PC-9 (cell line): ENCODE data around the gene ANKZF1. TPM values are rescaled to one million over a fixed set of nuclear protein-coding genes. Genes with fewer than 3 reads are reported as not detected.
A peak's percentile ranks its signal among the peaks of the same experiment; 100 is the strongest.

ENCODE experiments used
- Bru-seq: library from RNA; stranded (reverse); fragments of 400-500 nt; gene quantifications from one replicate; lab custom pipeline; 2021; lab: Mats Ljungman, UMichigan
- BruChase-seq, 2 experiments: library from RNA; stranded (reverse); fragments of 400-500 nt; gene quantifications; one replicate each; lab custom pipeline; 2021; lab: Mats Ljungman, UMichigan
- BruUV-seq: library from RNA; stranded (reverse); fragments of 400-500 nt; replicated peaks from 2 replicates; lab custom pipeline; 2021; lab: Mats Ljungman, UMichigan
- CTCF ChIA-PET: fragments of 300-600 bp; sonication (Branson Sonifier 250); formaldehyde crosslinking; loops from one replicate; lab custom pipeline; 2022; ENCODE audit warnings: antibody characterized with exemption; lab: Charles Lee
- POLR2A ChIA-PET: fragments of 300-600 bp; sonication (Branson Sonifier 250); formaldehyde crosslinking; loops from one replicate; lab custom pipeline; 2022; ENCODE audit warnings: antibody characterized with exemption; ENCODE audit not compliant: unreplicated experiment; lab: Charles Lee
- DNase-seq, 2 experiments: peaks; one replicate each; pipeline versions ENCODE4 v3.0.0 to v3.0.0-alpha.2; 2015 to 2022; ENCODE audit warnings: mixed read lengths in 1 of 2
- H2AFZ ChIP-seq: fragments of 200-600 bp; sonication (generic); 2 replicates; pipeline ENCODE4 v1.8.1; 2017; ENCODE audit warnings: antibody characterized with exemption
- H3F3A ChIP-seq: fragments of 200-600 bp; sonication (generic); 2 replicates; pipeline ENCODE4 v1.8.1; 2017; ENCODE audit warnings: antibody characterized with exemption, mild to moderate bottlenecking, low read depth; ENCODE audit not compliant: insufficient read depth
- H3K27ac ChIP-seq: fragments of 200-600 bp; sonication (generic); 2 replicates; pipeline ENCODE4 v1.6.1; 2016; ENCODE audit warnings: mixed run types
- H3K27me3 ChIP-seq: fragments of 200-600 bp; sonication (generic); 2 replicates; pipeline ENCODE4 v1.6.1; 2016; ENCODE audit warnings: low read depth, mixed run types; ENCODE audit not compliant: insufficient read depth
- H3K36me3 ChIP-seq: fragments of 200-600 bp; sonication (generic); 2 replicates; pipeline ENCODE4 v1.6.1; 2016; ENCODE audit warnings: low read depth, mixed run types
- H3K4me1 ChIP-seq: fragments of 200-600 bp; sonication (generic); replicated peaks from 2 replicates; pipeline ENCODE4 v1.6.1; 2016; ENCODE audit warnings: mixed run types; ENCODE audit not compliant: insufficient read depth
- H3K4me2 ChIP-seq: fragments of 200-600 bp; sonication (generic); 2 replicates; pipeline ENCODE4 v1.6.1; 2017; ENCODE audit warnings: mixed run types
- H3K4me3 ChIP-seq: fragments of 200-600 bp; sonication (generic); 2 replicates; pipeline ENCODE4 v1.6.1; 2016; ENCODE audit warnings: mixed run types
- H3K79me2 ChIP-seq: fragments of 200-600 bp; sonication (generic); 2 replicates; pipeline ENCODE4 v1.6.1; 2017; ENCODE audit warnings: low read depth, mixed run types
- H3K9me2 ChIP-seq: fragments of 200-600 bp; sonication (generic); 2 replicates; pipeline ENCODE4 v1.8.1; 2017; ENCODE audit warnings: mild to moderate bottlenecking; ENCODE audit not compliant: insufficient read depth
- H3K9me3 ChIP-seq: fragments of 200-600 bp; sonication (generic); 2 replicates; pipeline ENCODE4 v1.8.1; 2016; ENCODE audit warnings: low read depth; ENCODE audit not compliant: insufficient read depth
- H4K20me1 ChIP-seq: fragments of 200-600 bp; sonication (generic); 2 replicates; pipeline ENCODE4 v1.8.1; 2017; ENCODE audit not compliant: insufficient read depth
- CTCF ChIP-seq: fragments of 200-600 bp; sonication (generic); conservative IDR thresholded peaks from 2 replicates; pipeline ENCODE4 v1.6.1; 2017; ENCODE audit warnings: mixed run types, antibody characterized with exemption, mild to moderate bottlenecking, moderate library complexity
- EZH2 ChIP-seq: fragments of 200-600 bp; sonication (generic); IDR thresholded peaks from 2 replicates; pipeline ENCODE4 v1.8.0; 2017; ENCODE audit warnings: antibody characterized with exemption, low read depth
- intact Hi-C: fragments of 100-400 bp; cut with micrococcal nuclease; formaldehyde crosslinking; loops from one replicate; pipeline ENCODE4 v1.10.0; 2022; ENCODE audit not compliant: unreplicated experiment
- long read RNA-seq: library from polyadenylated mRNA; stranded (forward); transcript quantifications from one replicate; pipeline ENCODE4 v2.0.0, GENCODE V29; 2022
- total RNA-seq: library from RNA; stranded (reverse); gene quantifications from 2 replicates; pipeline ENCODE4 v1.2.3, GENCODE V29; 2021

Gene ANKZF1
- total RNA-seq (62.2 and 65.1 TPM in 2 replicates), Bru-seq, nascent RNA (percentile 78 among the genes with signal in this experiment), BruChase-seq, experiment 1, labeled RNA remaining after a 2-hour chase (percentile 91 among the genes with signal in this experiment), BruChase-seq, experiment 2, labeled RNA remaining after a 6-hour chase (percentile 88 among the genes with signal in this experiment)
- long read RNA-seq, transcript ANKZF1-211 (11 exons, 3,245 nt): minor isoform, 5 of 60 reads
- long read RNA-seq, transcript ANKZF1-201 (14 exons, 2,579 nt): major isoform, 25 of 60 reads
- long read RNA-seq, partial matches to known transcripts: 4 of 60 reads
- long read RNA-seq, other reads (novel, unspliced or antisense): 26 of 60 reads

DNA sequence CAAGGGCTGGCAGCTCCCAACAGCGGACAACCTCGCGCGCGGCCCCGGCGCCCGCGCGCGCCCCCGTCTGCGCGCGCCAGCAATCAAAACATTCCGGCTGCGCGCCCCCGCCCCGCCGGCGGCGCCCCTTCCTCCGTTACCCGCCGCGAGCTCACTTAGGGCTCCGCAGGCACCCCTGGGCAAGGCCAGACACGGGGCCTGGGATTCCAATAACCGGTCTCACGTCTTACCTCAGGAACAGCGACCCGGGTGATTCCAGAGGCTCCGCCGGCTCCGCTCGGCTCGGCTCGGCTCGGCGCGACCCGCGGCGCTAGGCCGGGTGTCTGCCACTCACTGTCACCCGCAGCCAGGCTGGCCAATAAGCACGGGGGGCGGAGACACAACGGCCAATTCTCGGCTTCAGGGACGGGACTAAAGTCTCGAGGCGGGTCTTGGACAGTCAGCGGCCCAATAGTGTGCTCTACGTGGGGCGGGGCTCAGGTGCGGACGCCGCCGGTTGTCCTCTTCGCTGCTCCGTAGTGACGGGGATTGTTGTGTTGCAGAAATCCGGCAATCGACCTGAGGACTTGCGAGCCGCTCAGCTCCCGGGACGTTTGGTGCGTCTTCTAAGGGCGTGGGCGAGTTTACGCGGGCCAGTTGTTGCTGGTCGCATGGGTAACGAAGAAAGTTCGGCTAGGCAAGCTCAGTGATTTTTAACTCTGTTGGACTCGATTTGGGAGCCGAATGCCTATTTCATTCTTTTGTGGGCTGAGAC is at the start of gene ANKZF1, which contains the start of gene ATG9A:
TSS of gene ANKZF1 (plus strand) at position 502 of the 754 bp plus-strand sequence. CDS start 452 bp downstream, outside the sequence.
TSS of gene ATG9A (minus strand) at position 332 of the 754 bp plus-strand sequence. CDS start 1,612 bp downstream, outside the sequence.
- TF ChIP-seq CTCF: no peak
- no peak for TF ChIP-seq EZH2
- Histone ChIP-seq H3K36me3 (0 out of 2 replicates have a peak, but pooled peaks cover 22% of the 10 kb centered on the region), H3F3A (peaks cover 8% of the 10 kb centered on the region), H3K27me3 (no peaks in the 10 kb centered on the region), H3K4me3 (peak within 1 kb of the TSS; percentile 67), H3K4me1 (peaks cover 16% of the 10 kb centered on the region), H2AFZ (peak within 1 kb of the TSS; percentile 80), H3K9me2 (no peaks in the 10 kb centered on the region), H3K9me3 (no peaks in the 10 kb centered on the region), H3K27ac (peak within 1 kb of the TSS; percentile 77), H4K20me1 (no peaks in the 10 kb centered on the region; the same call in 1 of the 2 replicates), H3K79me2 (peaks cover 39% of the 10 kb centered on the region), H3K4me2 (peak within 1 kb of the TSS; percentile 97)
- BruUV-seq: no TSS peak
- peak; percentile 97 to 98 for DNase-seq
- ChIA-PET CTCF (interaction anchor here (1.3 to 1.4 kb wide), 2 partner anchors 58 to 66 kb away, joined by 3 to 5 read pairs; no protein-coding TSS in a partner anchor), POLR2A (interaction anchor here (0.6 to 1.2 kb wide), 5 partner anchors 20 to 54 kb away, joined by 3 to 19 read pairs (median 6); partner anchors contain the start of gene CNPPD1)
- intact Hi-C loops: loop anchor here (1.0 to 2.0 kb wide), 5 partner anchors 10 to 65 kb away; partner anchors contain the start of gene DNAJB2

GRCh38 chr2:219180961-219181360 is 48.6 kb upstream of the ANKZF1 start:
- peaks cover 14% of the 10 kb centered on the region; the same call in 1 of the 2 replicates for H3K36me3 ChIP-seq
- H3K9me3 ChIP-seq: no peaks in the 10 kb centered on the region
- DNase-seq: no peak
- intact Hi-C loops: no loop called here
- H3K4me2 ChIP-seq: no peak overlapping the region
- CTCF ChIA-PET: no interaction called here
- no peaks in the 10 kb centered on the region; the same call in 1 of the 2 replicates for H4K20me1 ChIP-seq
- TF ChIP-seq CTCF (no peak), EZH2 (no peak)
- H3K79me2 ChIP-seq: peaks cover 20% of the 10 kb centered on the region
- peaks cover 10% of the 10 kb centered on the region for H3K4me1 ChIP-seq
- H3F3A ChIP-seq: peaks cover 21% of the 10 kb centered on the region
- H2AFZ ChIP-seq: no peak overlapping the region
- H3K4me3 ChIP-seq: no peak overlapping the region
- no TSS peak for BruUV-seq
- H3K27ac ChIP-seq: no peak overlapping the region
- H3K9me2 ChIP-seq: no peaks in the 10 kb centered on the region
- POLR2A ChIA-PET: no interaction called here
- no peaks in the 10 kb centered on the region for H3K27me3 ChIP-seq

DNA sequence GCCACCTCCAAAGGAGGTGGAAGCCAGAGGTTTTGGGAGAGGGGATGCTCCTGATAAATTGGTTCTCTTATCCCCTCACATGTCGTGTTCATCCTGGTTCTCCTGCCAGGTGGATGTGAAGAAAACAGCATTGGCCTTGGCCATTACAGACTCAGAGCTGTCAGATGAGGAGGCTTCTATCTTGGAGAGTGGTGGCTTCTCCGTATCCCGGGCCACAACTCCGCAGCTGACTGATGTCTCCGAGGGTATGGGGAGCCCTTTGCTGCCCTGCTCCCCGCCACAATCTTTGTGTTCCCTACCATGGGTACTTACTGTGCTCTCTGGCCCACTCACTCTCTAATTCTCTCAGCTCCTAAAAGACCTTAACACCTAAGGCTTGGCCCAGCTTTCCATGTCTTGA is 48.1 kb upstream of the ANKZF1 start:
- Histone ChIP-seq H3K4me3 (no peak overlapping the region), H4K20me1 (no peaks in the 10 kb centered on the region; the same call in 1 of the 2 replicates), H3K4me1 (peaks cover 9% of the 10 kb centered on the region), H3K27me3 (no peaks in the 10 kb centered on the region), H3K27ac (no peak overlapping the region), H3F3A (peaks cover 16% of the 10 kb centered on the region), H3K9me2 (no peaks in the 10 kb centered on the region; the same call in 1 of the 2 replicates), H3K9me3 (no peaks in the 10 kb centered on the region), H2AFZ (no peak overlapping the region), H3K36me3 (peaks cover 14% of the 10 kb centered on the region; the same call in 1 of the 2 replicates), H3K79me2 (peaks cover 18% of the 10 kb centered on the region), H3K4me2 (no peak overlapping the region)
- ChIA-PET POLR2A (no interaction called here), CTCF (no interaction called here)
- TF ChIP-seq EZH2 (no peak), CTCF (no peak)
- intact Hi-C loops: no loop called here
- no TSS peak for BruUV-seq
- DNase-seq: no peak
